WTC11 (cell line): ENCODE results near the gene KCNJ15. TPM values are rescaled to one million over a fixed set of nuclear protein-coding genes. Genes with fewer than 3 reads are reported as not detected.

ENCODE experiments used
- ATAC-seq: fragments of 200-7000 bp; cut with Tn5 transposase; 2 replicates; pipeline ENCODE4 v1.10.0; 2021; ENCODE audit warnings: mild to moderate bottlenecking, moderate library complexity
- CTCF ChIA-PET: fragments of 300-600 bp; sonication (Branson Sonifier 250); formaldehyde crosslinking; loops from one replicate; lab custom pipeline; 2021; ENCODE audit warnings: antibody characterized with exemption; lab: Charles Lee
- POLR2A ChIA-PET: fragments of 350-600 bp; sonication (Branson Sonifier 250); formaldehyde crosslinking; loops from one replicate; lab custom pipeline; 2021; ENCODE audit warnings: antibody characterized with exemption; lab: Charles Lee
- DNase-seq: peaks from one replicate; pipeline ENCODE4 v3.0.0; 2021; ENCODE audit warnings: low spot score
- H3K27ac Mint-ChIP-seq: 2 replicates; pipeline ENCODE4 v1.8.0; 2021; ENCODE audit warnings: mixed read lengths
- H3K27me3 Mint-ChIP-seq: 2 replicates; pipeline ENCODE4 v1.8.0; 2021; ENCODE audit warnings: low read depth, mild to moderate bottlenecking, moderate library complexity, mixed read lengths
- H3K36me3 Mint-ChIP-seq: 2 replicates; pipeline ENCODE4 v1.8.0; 2021; ENCODE audit warnings: mixed read lengths
- H3K4me1 Mint-ChIP-seq: 2 replicates; pipeline ENCODE4 v1.8.0; 2022; ENCODE audit warnings: mixed read lengths
- H3K4me3 Mint-ChIP-seq: 2 replicates; pipeline ENCODE4 v1.8.0; 2021; ENCODE audit warnings: mild to moderate bottlenecking, moderate library complexity, mixed read lengths
- H3K9me3 Mint-ChIP-seq: 2 replicates; pipeline ENCODE4 v1.8.0; 2021; ENCODE audit warnings: mixed read lengths
- CREM ChIP-seq: sonication (generic); formaldehyde crosslinking; IDR thresholded peaks from 2 replicates; pipeline ENCODE4 v1.8.1; 2022; ENCODE audit warnings: mild to moderate bottlenecking, missing genetic modification reagents, moderate library complexity
- GRHL2 ChIP-seq: fragments of 250-450 bp; sonication (Bioruptor Pico); IDR thresholded peaks from 2 replicates; pipeline ENCODE4 v1.8.0; 2022; ENCODE audit warnings: mild to moderate bottlenecking, moderate library complexity; ENCODE audit not compliant: insufficient replicate concordance, severe bottlenecking
- JAZF1 ChIP-seq: fragments of 250-450 bp; sonication (Bioruptor Pico); IDR thresholded peaks from 2 replicates; pipeline ENCODE4 v1.9.0; 2021; ENCODE audit warnings: moderate library complexity, mild to moderate bottlenecking, inconsistent platforms
- KAT7 ChIP-seq: sonication (generic); formaldehyde crosslinking; IDR thresholded peaks from 2 replicates; pipeline ENCODE4 v1.8.1; 2023; ENCODE audit warnings: missing genetic modification reagents, mild to moderate bottlenecking, borderline replicate concordance
- MXD4 ChIP-seq: fragments of 250-450 bp; sonication (Bioruptor Pico); IDR thresholded peaks from 2 replicates; pipeline ENCODE4 v1.8.0; 2021; ENCODE audit warnings: mild to moderate bottlenecking, moderate library complexity, borderline replicate concordance
- NFYB ChIP-seq: sonication (generic); formaldehyde crosslinking; conservative IDR thresholded peaks from 2 replicates; pipeline ENCODE4 v1.8.0; 2022; ENCODE audit warnings: low read depth, missing genetic modification reagents
- RELA ChIP-seq: sonication (generic); formaldehyde crosslinking; IDR thresholded peaks from 2 replicates; pipeline ENCODE4 v1.8.1; 2022; ENCODE audit warnings: missing genetic modification reagents, mild to moderate bottlenecking, borderline replicate concordance
- SMAD4 ChIP-seq: sonication (generic); formaldehyde crosslinking; IDR thresholded peaks from 2 replicates; pipeline ENCODE4 v1.8.0; 2022; ENCODE audit warnings: mild to moderate bottlenecking, missing genetic modification reagents
- TEAD4 ChIP-seq: sonication (generic); formaldehyde crosslinking; IDR thresholded peaks from 2 replicates; pipeline ENCODE4 v1.8.0; 2022; ENCODE audit warnings: mild to moderate bottlenecking, missing genetic modification reagents
- ZNF121 ChIP-seq: sonication (generic); formaldehyde crosslinking; IDR thresholded peaks from 2 replicates; pipeline ENCODE4 v1.8.0; 2023; ENCODE audit warnings: missing genetic modification reagents
- ZNF416 ChIP-seq: fragments of 250-450 bp; sonication (Bioruptor Pico); IDR thresholded peaks from 2 replicates; pipeline ENCODE4 v1.9.0; 2021; ENCODE audit warnings: mild to moderate bottlenecking, inconsistent platforms
- ZNF671 ChIP-seq: fragments of 250-450 bp; sonication (Bioruptor Pico); IDR thresholded peaks from 2 replicates; pipeline ENCODE4 v1.8.0; 2021; ENCODE audit warnings: mild to moderate bottlenecking
- total RNA-seq: library from RNA; stranded (reverse); gene quantifications from 3 replicates; pipeline ENCODE4 v1.2.3, GENCODE V29; 2021
- TF ChIP-seq, protein P1 (sequence below): sonication (generic); formaldehyde crosslinking; IDR thresholded peaks from 2 replicates; pipeline ENCODE4 v1.8.0; 2022; ENCODE audit warnings: mild to moderate bottlenecking, missing genetic modification reagents
- TF ChIP-seq, protein P2 (sequence below): sonication (generic); formaldehyde crosslinking; IDR thresholded peaks from 2 replicates; pipeline ENCODE4 v1.8.0; 2023; ENCODE audit warnings: missing genetic modification reagents
- TF ChIP-seq, protein P3 (sequence below): sonication (generic); formaldehyde crosslinking; IDR thresholded peaks from 2 replicates; pipeline ENCODE4 v1.8.1; 2023; ENCODE audit warnings: mild to moderate bottlenecking, missing genetic modification reagents
- TF ChIP-seq, protein P4 (sequence below): sonication (generic); formaldehyde crosslinking; conservative IDR thresholded peaks from 2 replicates; pipeline ENCODE4 v1.8.1; 2023; ENCODE audit warnings: mild to moderate bottlenecking, low read depth, missing genetic modification reagents, moderate library complexity
- TF ChIP-seq, protein P5 (sequence below): fragments of 250-450 bp; sonication (Bioruptor Pico); IDR thresholded peaks from 2 replicates; pipeline ENCODE4 v2.1.2; 2022; ENCODE audit warnings: mild to moderate bottlenecking, moderate library complexity

The KCNJ15 gene
- total RNA-seq, 1 experiment from 2014 or later = 0.57 TPM

DNA sequence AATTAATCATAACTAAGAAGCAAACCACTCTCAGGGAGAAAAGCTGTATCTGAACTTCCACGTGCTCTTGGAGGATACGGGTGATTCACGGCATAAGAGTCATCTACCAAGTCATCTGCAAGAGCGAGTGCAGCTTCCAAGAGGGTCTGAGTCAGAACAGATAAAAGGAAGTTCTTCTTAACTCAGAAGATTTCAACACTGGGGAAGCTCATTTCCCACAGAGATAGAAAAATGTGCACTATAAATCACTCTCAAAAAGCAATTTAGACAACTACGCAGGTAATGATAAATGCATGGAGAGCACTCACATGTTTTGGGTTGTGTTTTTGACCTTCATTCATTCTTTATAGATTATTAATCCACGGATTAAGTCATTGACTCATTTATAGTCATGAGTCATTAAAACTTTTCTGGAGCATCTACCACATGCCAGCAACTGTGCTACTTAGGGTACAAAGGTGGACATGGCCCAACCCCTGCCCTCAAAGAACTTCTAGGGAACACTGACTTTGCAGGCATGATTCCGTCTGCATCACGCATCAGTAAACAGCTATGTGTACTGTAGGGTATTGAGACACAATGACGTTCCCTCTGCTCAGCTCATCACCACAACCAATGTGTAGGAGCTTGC is 20.8 kb downstream of the KCNJ15 start:
- POLR2A ChIA-PET = no interaction called here
- Mint-ChIP-seq H3K27ac (no peak overlapping the region), H3K4me1 (no peaks in the 10 kb centered on the region), H3K9me3 (peaks cover 14% of the 10 kb centered on the region), H3K4me3 (no peak overlapping the region), H3K27me3 (peaks cover 4% of the 10 kb centered on the region; the same call in 1 of the 2 replicates), H3K36me3 (no peaks in the 10 kb centered on the region)
- CTCF ChIA-PET = no interaction called here
- no peak for DNase-seq
- TF ChIP-seq TEAD4 (CRISPR knock-in tag) (no peak), KAT7 (CRISPR knock-in tag) (no peak), JAZF1 (CRISPR knock-in tag) (no peak), ZNF671 (CRISPR knock-in tag) (no peak), SMAD4 (CRISPR knock-in tag) (no peak), GRHL2 (CRISPR knock-in tag) (no peak), MXD4 (CRISPR knock-in tag) (no peak), NFYB (CRISPR knock-in tag) (no peak), ZNF416 (CRISPR knock-in tag) (no peak)
- TF ChIP-seq, protein P1, sequence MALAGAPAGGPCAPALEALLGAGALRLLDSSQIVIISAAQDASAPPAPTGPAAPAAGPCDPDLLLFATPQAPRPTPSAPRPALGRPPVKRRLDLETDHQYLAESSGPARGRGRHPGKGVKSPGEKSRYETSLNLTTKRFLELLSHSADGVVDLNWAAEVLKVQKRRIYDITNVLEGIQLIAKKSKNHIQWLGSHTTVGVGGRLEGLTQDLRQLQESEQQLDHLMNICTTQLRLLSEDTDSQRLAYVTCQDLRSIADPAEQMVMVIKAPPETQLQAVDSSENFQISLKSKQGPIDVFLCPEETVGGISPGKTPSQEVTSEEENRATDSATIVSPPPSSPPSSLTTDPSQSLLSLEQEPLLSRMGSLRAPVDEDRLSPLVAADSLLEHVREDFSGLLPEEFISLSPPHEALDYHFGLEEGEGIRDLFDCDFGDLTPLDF (CRISPR knock-in tag) = no peak
- TF ChIP-seq, protein P2, sequence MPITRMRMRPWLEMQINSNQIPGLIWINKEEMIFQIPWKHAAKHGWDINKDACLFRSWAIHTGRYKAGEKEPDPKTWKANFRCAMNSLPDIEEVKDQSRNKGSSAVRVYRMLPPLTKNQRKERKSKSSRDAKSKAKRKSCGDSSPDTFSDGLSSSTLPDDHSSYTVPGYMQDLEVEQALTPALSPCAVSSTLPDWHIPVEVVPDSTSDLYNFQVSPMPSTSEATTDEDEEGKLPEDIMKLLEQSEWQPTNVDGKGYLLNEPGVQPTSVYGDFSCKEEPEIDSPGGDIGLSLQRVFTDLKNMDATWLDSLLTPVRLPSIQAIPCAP (CRISPR knock-in tag) = no peak
- TF ChIP-seq, protein P3, sequence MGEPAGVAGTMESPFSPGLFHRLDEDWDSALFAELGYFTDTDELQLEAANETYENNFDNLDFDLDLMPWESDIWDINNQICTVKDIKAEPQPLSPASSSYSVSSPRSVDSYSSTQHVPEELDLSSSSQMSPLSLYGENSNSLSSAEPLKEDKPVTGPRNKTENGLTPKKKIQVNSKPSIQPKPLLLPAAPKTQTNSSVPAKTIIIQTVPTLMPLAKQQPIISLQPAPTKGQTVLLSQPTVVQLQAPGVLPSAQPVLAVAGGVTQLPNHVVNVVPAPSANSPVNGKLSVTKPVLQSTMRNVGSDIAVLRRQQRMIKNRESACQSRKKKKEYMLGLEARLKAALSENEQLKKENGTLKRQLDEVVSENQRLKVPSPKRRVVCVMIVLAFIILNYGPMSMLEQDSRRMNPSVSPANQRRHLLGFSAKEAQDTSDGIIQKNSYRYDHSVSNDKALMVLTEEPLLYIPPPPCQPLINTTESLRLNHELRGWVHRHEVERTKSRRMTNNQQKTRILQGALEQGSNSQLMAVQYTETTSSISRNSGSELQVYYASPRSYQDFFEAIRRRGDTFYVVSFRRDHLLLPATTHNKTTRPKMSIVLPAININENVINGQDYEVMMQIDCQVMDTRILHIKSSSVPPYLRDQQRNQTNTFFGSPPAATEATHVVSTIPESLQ (CRISPR knock-in tag) = no peak
- TF ChIP-seq, protein P4, sequence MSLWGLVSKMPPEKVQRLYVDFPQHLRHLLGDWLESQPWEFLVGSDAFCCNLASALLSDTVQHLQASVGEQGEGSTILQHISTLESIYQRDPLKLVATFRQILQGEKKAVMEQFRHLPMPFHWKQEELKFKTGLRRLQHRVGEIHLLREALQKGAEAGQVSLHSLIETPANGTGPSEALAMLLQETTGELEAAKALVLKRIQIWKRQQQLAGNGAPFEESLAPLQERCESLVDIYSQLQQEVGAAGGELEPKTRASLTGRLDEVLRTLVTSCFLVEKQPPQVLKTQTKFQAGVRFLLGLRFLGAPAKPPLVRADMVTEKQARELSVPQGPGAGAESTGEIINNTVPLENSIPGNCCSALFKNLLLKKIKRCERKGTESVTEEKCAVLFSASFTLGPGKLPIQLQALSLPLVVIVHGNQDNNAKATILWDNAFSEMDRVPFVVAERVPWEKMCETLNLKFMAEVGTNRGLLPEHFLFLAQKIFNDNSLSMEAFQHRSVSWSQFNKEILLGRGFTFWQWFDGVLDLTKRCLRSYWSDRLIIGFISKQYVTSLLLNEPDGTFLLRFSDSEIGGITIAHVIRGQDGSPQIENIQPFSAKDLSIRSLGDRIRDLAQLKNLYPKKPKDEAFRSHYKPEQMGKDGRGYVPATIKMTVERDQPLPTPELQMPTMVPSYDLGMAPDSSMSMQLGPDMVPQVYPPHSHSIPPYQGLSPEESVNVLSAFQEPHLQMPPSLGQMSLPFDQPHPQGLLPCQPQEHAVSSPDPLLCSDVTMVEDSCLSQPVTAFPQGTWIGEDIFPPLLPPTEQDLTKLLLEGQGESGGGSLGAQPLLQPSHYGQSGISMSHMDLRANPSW (CRISPR knock-in tag) = no peak
- ATAC-seq = no peak

DNA sequence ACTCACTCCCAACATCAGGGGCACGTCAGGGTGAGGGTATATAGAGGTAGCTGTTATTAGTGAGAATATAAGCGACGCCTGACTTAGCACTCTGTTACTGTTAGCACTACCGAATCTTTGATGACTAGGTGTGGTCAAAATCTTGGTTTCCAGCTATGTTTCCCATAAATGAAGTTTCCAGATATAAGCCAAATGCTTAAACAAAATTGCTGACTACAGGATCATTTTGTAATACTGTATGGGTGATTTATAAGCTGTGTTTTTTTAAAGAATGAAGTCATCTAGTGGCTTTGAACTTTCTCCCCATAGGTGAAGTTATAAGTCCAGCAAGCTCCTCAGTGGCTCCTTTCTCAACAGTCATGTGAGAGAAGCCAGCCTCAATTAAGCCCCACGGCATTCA is 23.7 kb downstream of the KCNJ15 start:
- no peak overlapping the region for H3K27ac Mint-ChIP-seq
- H3K4me3 Mint-ChIP-seq = no peak overlapping the region
- CTCF ChIA-PET = interaction anchor here (1.1 kb wide), 1 partner anchor 110 kb away, joined by 5 read pairs; no protein-coding TSS in a partner anchor
- TF ChIP-seq CREM (no peak), RELA (CRISPR knock-in tag) (no peak), ZNF121 (CRISPR knock-in tag) (no peak)
- TF ChIP-seq, protein P5, sequence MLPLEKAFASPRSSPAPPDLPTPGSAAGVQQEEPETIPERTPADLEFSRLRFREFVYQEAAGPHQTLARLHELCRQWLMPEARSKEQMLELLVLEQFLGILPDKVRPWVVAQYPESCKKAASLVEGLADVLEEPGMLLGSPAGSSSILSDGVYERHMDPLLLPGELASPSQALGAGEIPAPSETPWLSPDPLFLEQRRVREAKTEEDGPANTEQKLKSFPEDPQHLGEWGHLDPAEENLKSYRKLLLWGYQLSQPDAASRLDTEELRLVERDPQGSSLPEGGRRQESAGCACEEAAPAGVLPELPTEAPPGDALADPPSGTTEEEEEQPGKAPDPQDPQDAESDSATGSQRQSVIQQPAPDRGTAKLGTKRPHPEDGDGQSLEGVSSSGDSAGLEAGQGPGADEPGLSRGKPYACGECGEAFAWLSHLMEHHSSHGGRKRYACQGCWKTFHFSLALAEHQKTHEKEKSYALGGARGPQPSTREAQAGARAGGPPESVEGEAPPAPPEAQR = no peak
- no peaks in the 10 kb centered on the region for H3K36me3 Mint-ChIP-seq
- POLR2A ChIA-PET = no interaction called here
- peaks cover 16% of the 10 kb centered on the region for H3K9me3 Mint-ChIP-seq
- peaks cover 4% of the 10 kb centered on the region; the same call in 1 of the 2 replicates for H3K27me3 Mint-ChIP-seq
- no peak for ATAC-seq
- no peaks in the 10 kb centered on the region for H3K4me1 Mint-ChIP-seq
- DNase-seq = no peak
